ENCODE results near the gene TMEM81. TPM values are rescaled to one million over a fixed set of nuclear protein-coding genes. Genes with fewer than 3 reads are reported as not detected.

Gene TMEM81
- total and polyA plus RNA-seq, 8 donors: 3.3 to 4.4 (median 4.0) TPM

GRCh38 chr1:205047764-205048231, 36.5 kb downstream of the TMEM81 start:
- intact Hi-C loops (cut with DNase I): no loop called here
- H3K27me3 ChIP-seq: peaks cover 28 to 65% of the 10 kb centered on the region in 2 donors
- no peak for ATAC-seq
- H3K4me1 ChIP-seq: no peaks in the 10 kb centered on the region
- H3K9me3 ChIP-seq: no peaks in the 10 kb centered on the region
- no peak overlapping the region for H3K4me3 ChIP-seq
- no peak overlapping the region for H3K27ac ChIP-seq
- TF ChIP-seq CTCF (IDR thresholded peaks at IDR 0.05): no peak
- no peaks in the 10 kb centered on the region for H3K36me3 ChIP-seq
- no peak for DNase-seq

- ATAC-seq: no peak
- peaks cover 36 to 67% of the 10 kb centered on the region in 2 donors for H3K27me3 ChIP-seq
These were observed 37.4 kb downstream of the TMEM81 start for GRCh38 chr1:205046870-205047269.

DNA sequence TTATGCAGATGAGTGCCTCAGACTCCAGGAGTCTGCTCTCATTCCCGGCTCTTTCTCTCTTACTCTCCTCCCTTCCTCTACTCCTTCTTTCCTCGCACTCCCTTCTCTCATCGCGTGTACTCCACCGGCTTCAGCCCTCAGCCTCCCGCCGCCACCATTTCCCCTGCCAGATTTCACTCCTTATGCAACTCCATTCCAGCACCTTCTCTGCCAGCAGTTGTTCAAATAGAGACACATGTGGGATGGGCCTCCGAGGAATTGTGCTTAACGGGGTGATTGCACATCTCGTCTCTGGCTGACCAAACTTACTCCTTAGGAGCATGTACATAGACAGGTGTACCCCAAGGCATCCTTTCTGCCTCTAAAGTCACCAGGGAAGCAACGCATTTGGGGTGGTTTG, 39.1 kb downstream of the TMEM81 start:
- Histone ChIP-seq H3K36me3 (no peaks in the 10 kb centered on the region), H3K9me3 (no peaks in the 10 kb centered on the region), H3K27ac (no peak overlapping the region), H3K4me1 (no peaks in the 10 kb centered on the region), H3K27me3 (peaks cover 41 to 84% of the 10 kb centered on the region in 2 donors), H3K4me3 (no peak overlapping the region)
- intact Hi-C loops (cut with DNase I): no loop called here
- ATAC-seq (no peak), DNase-seq (no peak)
- TF ChIP-seq CTCF (IDR thresholded peaks at IDR 0.05): no peak

More at GRCh38 chr1:205046870-205047269, 37.4 kb downstream of the TMEM81 start:
- intact Hi-C loops (cut with DNase I): no loop called here
- no peak overlapping the region for H3K4me3 ChIP-seq
- no peak for TF ChIP-seq CTCF (IDR thresholded peaks at IDR 0.05)
- H3K4me1 ChIP-seq: no peaks in the 10 kb centered on the region
- no peak overlapping the region for H3K27ac ChIP-seq
- H3K36me3 ChIP-seq: no peaks in the 10 kb centered on the region
- no peak for DNase-seq
- H3K9me3 ChIP-seq: no peaks in the 10 kb centered on the region

DNA sequence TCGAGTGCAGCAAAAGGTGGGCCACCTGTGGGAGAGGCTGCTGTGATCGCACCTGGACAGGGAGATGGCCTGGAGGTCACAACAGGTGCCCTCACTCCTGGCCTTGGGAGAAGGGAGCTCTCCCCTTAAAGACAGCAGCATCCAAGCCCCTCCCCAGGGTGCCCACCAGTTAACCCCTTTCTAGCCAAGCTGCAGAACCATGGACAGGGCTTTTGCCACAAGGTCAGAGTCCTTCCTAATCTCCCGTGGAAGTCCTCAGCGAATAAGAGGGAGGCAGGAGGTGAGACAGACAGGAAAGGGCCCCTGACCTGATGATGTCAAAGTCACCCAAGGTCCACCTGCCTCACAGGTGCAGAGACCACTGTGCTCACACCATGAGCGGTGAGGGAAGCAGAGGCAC, 39.5 kb downstream of the TMEM81 start:
- no peaks in the 10 kb centered on the region for H3K36me3 ChIP-seq
- peaks cover 41 to 88% of the 10 kb centered on the region in 2 donors for H3K27me3 ChIP-seq

GRCh38 chr1:205043866-205044265, 40.4 kb downstream of the TMEM81 start:
- DNase-seq (no peak), ATAC-seq (no peak)
- H3K36me3 ChIP-seq: no peaks in the 10 kb centered on the region
- no peak overlapping the region for H3K4me3 ChIP-seq
- no peak overlapping the region for H3K27ac ChIP-seq
- no peaks in the 10 kb centered on the region for H3K9me3 ChIP-seq
- peaks cover 41 to 90% of the 10 kb centered on the region in 2 donors for H3K27me3 ChIP-seq
- H3K4me1 ChIP-seq: no peaks in the 10 kb centered on the region
- intact Hi-C loops (cut with DNase I): no loop called here
- no peak for TF ChIP-seq CTCF (IDR thresholded peaks at IDR 0.05)

More for the DNA sequence above, 39.5 kb downstream of the TMEM81 start:
- Histone ChIP-seq H3K4me1 (no peaks in the 10 kb centered on the region), H3K9me3 (no peaks in the 10 kb centered on the region), H3K27ac (no peak overlapping the region), H3K4me3 (no peak overlapping the region)
- DNase-seq (no peak), ATAC-seq (no peak)
- TF ChIP-seq CTCF (IDR thresholded peaks at IDR 0.05): no peak
- intact Hi-C loops (cut with DNase I): no loop called here
